B cell (primary cell): Measurements from ENCODE around the gene SPRR3. TPM values are rescaled to one million over a fixed set of nuclear protein-coding genes. Genes with fewer than 3 reads are reported as not detected.

Source experiments
- ATAC-seq: fragments of 200-7000 bp; cut with Tn5 transposase; one replicate; pipeline ENCODE4 v1.10.0; 2021; ENCODE audit warnings: low read depth, mild to moderate bottlenecking, moderate number of reproducible peaks, moderate library complexity
- CTCF ChIA-PET: fragments of 350-600 bp; sonication (Branson Sonifier 250); formaldehyde crosslinking; loops from one replicate; lab custom pipeline; 2021; ENCODE audit warnings: antibody characterized with exemption, inconsistent platforms; lab: Charles Lee
- POLR2A ChIA-PET: fragments of 350-600 bp; sonication (Branson Sonifier 250); formaldehyde crosslinking; loops from one replicate; lab custom pipeline; 2021; ENCODE audit warnings: antibody characterized with exemption; lab: Charles Lee
- DNase-seq: peaks from one replicate; pipeline ENCODE4 v3.0.0; 2013
- H2AFZ ChIP-seq: 2 replicates; pipeline ENCODE4 v1.6.1; 2012; ENCODE audit warnings: mild to moderate bottlenecking, low read depth, low read length; ENCODE audit not compliant: insufficient read depth, poor library complexity, severe bottlenecking
- H3K27ac ChIP-seq, 2 donors: 1 replicate in 1 of 2; 2 replicates in 1 of 2; pipeline ENCODE4 v1.5.1; 2012 to 2013; ENCODE audit warnings: low read length in 2 of 2, mild to moderate bottlenecking in 2 of 2, moderate library complexity in 1 of 2
- H3K27me3 ChIP-seq, 4 experiments: fragments of 200-600 bp in 1 of 4; sonication (generic) in 1 of 4; replicated peaks in 1 of 4; 1 replicate in 2 of 4; 2 replicates in 2 of 4; pipeline versions ENCODE4 v1.6.1 to v1.7.0; 2013 to 2016; ENCODE audit warnings: low read length in 3 of 4, mild to moderate bottlenecking in 2 of 4, mixed read lengths in 1 of 4, moderate library complexity in 1 of 4; ENCODE audit not compliant: insufficient read depth in 4 of 4, control insufficient read depth in 3 of 4; ENCODE audit errors: control extremely low read depth in 1 of 4
- H3K36me3 ChIP-seq, 2 experiments: replicated peaks in 1 of 2; 1 replicate in 1 of 2; 2 replicates in 1 of 2; pipeline versions ENCODE4 v1.6.1 to v1.7.1; 2013; ENCODE audit warnings: low read length in 1 of 2; ENCODE audit not compliant: insufficient read depth in 2 of 2, control insufficient read depth in 1 of 2; ENCODE audit errors: control extremely low read depth in 1 of 2, extremely low read depth in 1 of 2
- H3K4me1 ChIP-seq, 2 donors: fragments of 200-600 bp in 1 of 2; sonication (generic) in 1 of 2; 1 replicate in 1 of 2; 2 replicates in 1 of 2; pipeline versions ENCODE4 v1.5.1 to v1.6.1; 2013 to 2017; ENCODE audit warnings: low read length in 2 of 2; ENCODE audit not compliant: control insufficient read depth in 2 of 2, insufficient read depth in 2 of 2
- H3K4me2 ChIP-seq: replicated peaks from 2 replicates; pipeline ENCODE3; 2012; ENCODE audit warnings: mild to moderate bottlenecking, low read depth, low read length; ENCODE audit not compliant: poor library complexity, severe bottlenecking
- H3K4me3 ChIP-seq, 5 experiments: fragments of 200-600 bp in 1 of 5; sonication (generic) in 1 of 5; 1 replicate in 3 of 5; 2 replicates in 2 of 5; pipeline versions ENCODE4 v1.5.1 to v1.7.0; 2011 to 2016; ENCODE audit warnings: low read length in 4 of 5, mild to moderate bottlenecking in 4 of 5, low read depth in 2 of 5, control low read depth in 1 of 5, moderate library complexity in 1 of 5; ENCODE audit not compliant: insufficient read depth in 1 of 5; ENCODE audit errors: control extremely low read depth in 1 of 5, extremely low read depth in 1 of 5
- H3K79me2 ChIP-seq: fragments of 200-600 bp; sonication (generic); one replicate; pipeline ENCODE4 v1.6.0; 2016; ENCODE audit warnings: low read length; ENCODE audit not compliant: control insufficient read depth, insufficient read depth
- H3K9ac ChIP-seq: fragments of 200-600 bp; sonication (generic); 2 replicates; pipeline ENCODE4 v1.6.1; 2017; ENCODE audit warnings: mild to moderate bottlenecking, low read length, moderate library complexity
- H3K9me3 ChIP-seq, 3 donors: one replicate each; pipeline versions ENCODE4 v1.6.1 to v1.7.1; 2013; ENCODE audit warnings: low read length in 2 of 3; ENCODE audit not compliant: control insufficient read depth in 2 of 3, insufficient read depth in 1 of 3; ENCODE audit errors: control extremely low read depth in 1 of 3
- H4K20me1 ChIP-seq: 2 replicates; pipeline ENCODE4 v1.6.0; 2012; ENCODE audit warnings: mild to moderate bottlenecking, low read length; ENCODE audit not compliant: insufficient read depth, control insufficient read depth, poor library complexity, severe bottlenecking
- H3K27ac Mint-ChIP-seq: one replicate; pipeline ENCODE4 v1.8.0; 2021; ENCODE audit warnings: mixed read lengths
- H3K27me3 Mint-ChIP-seq: one replicate; pipeline ENCODE4 v1.8.0; 2021; ENCODE audit warnings: mixed read lengths
- H3K4me1 Mint-ChIP-seq: one replicate; pipeline ENCODE4 v1.8.0; 2021; ENCODE audit warnings: mixed read lengths
- H3K4me3 Mint-ChIP-seq: one replicate; pipeline ENCODE4 v1.8.0; 2021; ENCODE audit warnings: mixed read lengths
- H3K9me3 Mint-ChIP-seq: one replicate; pipeline ENCODE4 v1.8.0; 2022; ENCODE audit warnings: mixed read lengths; ENCODE audit not compliant: insufficient read depth
- CTCF ChIP-seq: fragments of 200-600 bp; IDR thresholded peaks from one replicate; pipeline ENCODE4 v1.8.0; 2022; ENCODE audit warnings: antibody characterized with exemption, mild to moderate bottlenecking
- EZH2 ChIP-seq: IDR thresholded peaks from 2 replicates; pipeline ENCODE4 v1.6.1; 2012; ENCODE audit warnings: borderline replicate concordance, low read depth, mild to moderate bottlenecking, moderate library complexity, low read length; ENCODE audit not compliant: insufficient read depth, poor library complexity, severe bottlenecking
- WGBS: methylation state at CpG from one replicate; pipeline ENCODE4 v1.1.5; 2013; ENCODE audit warnings: missing lambda C conversion rate; ENCODE audit not compliant: insufficient coverage; 5-methylcytosine and 5-hydroxymethylcytosine counted together
- intact Hi-C: fragments of 100-400 bp; cut with micrococcal nuclease; formaldehyde crosslinking; loops from one replicate; pipeline ENCODE4 v1.10.0; 2022
- polyA plus RNA-seq: library from polyadenylated mRNA; depleted of rRNA; stranded (reverse); fragments of >200 nt; gene quantifications from 2 replicates; pipeline ENCODE4 v1.2.3, GENCODE V29; 2012
- total RNA-seq, 2 donors: library from RNA; stranded (reverse); fragments of 120-200 nt in 1 of 2; gene quantifications; 1 replicate in 1 of 2; 2 replicates in 1 of 2; pipeline versions ENCODE4 v1.2.3 to v1.2.4, GENCODE V29; 2013 to 2022

SPRR3 gene
- total and polyA plus RNA-seq, 2 donors (not counting 1 experiment from before 2014, with no cell fraction given) = not detected

GRCh38 chr1:152970495-152970894, 31.1 kb upstream of the SPRR3 start, which contains the start of gene SPRR4:
Gene SPRR4, plus strand, starts transcription at chr1:152970648. Its CDS starts 1,243 bp downstream, at chr1:152971891.
- Histone ChIP-seq H3K27ac (no peak within 1 kb of the TSS), H3K79me2 (no peaks in the 10 kb centered on the region), H3K4me3 (no peak within 1 kb of the TSS), H3K4me2 (no peak within 1 kb of the TSS), H4K20me1 (no peaks in the 10 kb centered on the region), H3K27me3 (peaks cover 0 to 6% (median 2%) of the 10 kb centered on the region in 4 experiments), H3K36me3 (no peaks in the 10 kb centered on the region), H2AFZ (no peak within 1 kb of the TSS), H3K9me3 (no peaks in the 10 kb centered on the region), H3K9ac (no peak within 1 kb of the TSS), H3K4me1 (no peaks in the 10 kb centered on the region)
- CTCF ChIA-PET = no interaction called here
- Mint-ChIP-seq H3K9me3 (no peaks in the 10 kb centered on the region), H3K4me3 (no peak within 1 kb of the TSS), H3K4me1 (no peaks in the 10 kb centered on the region), H3K27ac (no peak within 1 kb of the TSS), H3K27me3 (peaks cover 28% of the 10 kb centered on the region)
- POLR2A ChIA-PET = no interaction called here
- DNase-seq (no peak), ATAC-seq (no peak)
- WGBS = 74% methylated on average over 2 of the region's 6 CpGs
- intact Hi-C loops = no loop called here
- TF ChIP-seq EZH2 (no peak), CTCF (no peak)

- H3K4me3 ChIP-seq = no peak overlapping the region
- WGBS = 55% methylated on average over 1 of the region's 4 CpGs
- H3K79me2 ChIP-seq = no peaks in the 10 kb centered on the region
- H2AFZ ChIP-seq = no peak overlapping the region
- no peak for TF ChIP-seq CTCF
- TF ChIP-seq EZH2 = no peak
- Mint-ChIP-seq H3K27ac (no peak overlapping the region), H3K27me3 (peaks cover 28% of the 10 kb centered on the region), H3K4me1 (no peaks in the 10 kb centered on the region), H3K9me3 (no peaks in the 10 kb centered on the region), H3K4me3 (no peak overlapping the region)
- peaks cover 0 to 6% (median 1%) of the 10 kb centered on the region in 4 experiments for H3K27me3 ChIP-seq
- DNase-seq = no peak
- H3K36me3 ChIP-seq = no peaks in the 10 kb centered on the region
- H3K27ac ChIP-seq = no peak overlapping the region
- POLR2A ChIA-PET = no interaction called here
- H3K4me1 ChIP-seq = no peaks in the 10 kb centered on the region
- H3K9me3 ChIP-seq = peaks cover 0 to 1% (median 0%) of the 10 kb centered on the region in 3 donors
- no peaks in the 10 kb centered on the region for H4K20me1 ChIP-seq
- CTCF ChIA-PET = no interaction called here
- ATAC-seq = no peak
- H3K9ac ChIP-seq = no peak overlapping the region
- no peak overlapping the region for H3K4me2 ChIP-seq
- intact Hi-C loops = no loop called here
Observed at GRCh38 chr1:152972196-152972886, 29.2 kb upstream of the SPRR3 start.
